ENCODE results near the gene ZNF358.

Gene ZNF358

DNA sequence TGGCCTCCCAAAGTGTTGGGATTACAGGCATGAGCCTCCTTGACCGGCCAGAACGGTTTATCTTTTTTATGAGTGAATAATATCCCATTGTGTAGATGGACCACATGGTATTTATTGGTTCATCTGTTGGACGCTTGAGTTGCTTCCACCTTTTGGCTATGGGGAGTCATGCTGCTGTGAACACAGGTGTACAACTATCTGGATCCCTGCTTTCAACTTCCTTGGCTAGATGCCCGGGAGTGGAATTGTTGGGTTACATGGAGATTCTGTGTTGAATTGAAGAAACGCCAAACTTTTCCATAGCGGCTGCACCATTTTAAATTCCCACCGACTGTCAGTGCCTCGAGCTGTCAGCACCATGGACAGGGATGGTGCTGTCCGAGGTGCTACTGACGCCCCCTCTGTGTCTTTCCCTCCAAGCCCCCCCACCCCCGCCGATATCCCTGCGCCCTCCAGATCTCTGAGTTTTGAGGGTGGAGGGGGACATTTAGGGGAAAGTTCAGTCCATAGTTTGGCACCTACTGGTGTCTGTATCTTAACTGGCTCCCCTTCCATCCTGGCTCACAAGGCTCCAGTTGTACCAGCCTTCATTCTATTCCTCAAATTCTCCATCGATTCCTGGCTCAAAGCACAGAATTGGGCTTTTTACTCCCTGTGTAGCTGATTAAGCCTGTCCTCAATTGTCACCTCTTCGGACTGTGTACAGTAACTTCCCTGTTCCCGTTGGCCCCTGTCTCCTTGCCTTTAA lies 46.9 kb downstream of the ZNF358 start:
- DNase-seq: no peak

DNA sequence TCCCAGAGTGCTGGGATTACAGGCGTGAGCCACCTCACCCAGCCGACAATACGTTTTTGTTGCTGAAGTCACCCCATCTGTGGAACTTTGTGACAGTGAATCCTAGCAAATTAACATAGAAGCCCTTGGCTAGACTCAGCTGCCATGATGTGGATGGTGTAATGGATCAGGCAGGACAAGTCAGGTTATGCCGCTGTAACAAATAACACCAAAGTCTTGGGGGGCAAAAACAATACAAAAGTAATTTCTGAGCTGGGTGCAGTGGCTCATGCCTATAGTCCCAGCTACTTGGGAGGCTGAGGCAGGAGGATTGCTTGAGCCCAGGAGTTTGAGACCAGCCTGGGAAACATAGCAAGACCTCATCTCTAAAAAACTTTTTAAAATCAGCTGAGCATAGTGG lies 49.0 kb downstream of the ZNF358 start:
- no peak for DNase-seq

DNA sequence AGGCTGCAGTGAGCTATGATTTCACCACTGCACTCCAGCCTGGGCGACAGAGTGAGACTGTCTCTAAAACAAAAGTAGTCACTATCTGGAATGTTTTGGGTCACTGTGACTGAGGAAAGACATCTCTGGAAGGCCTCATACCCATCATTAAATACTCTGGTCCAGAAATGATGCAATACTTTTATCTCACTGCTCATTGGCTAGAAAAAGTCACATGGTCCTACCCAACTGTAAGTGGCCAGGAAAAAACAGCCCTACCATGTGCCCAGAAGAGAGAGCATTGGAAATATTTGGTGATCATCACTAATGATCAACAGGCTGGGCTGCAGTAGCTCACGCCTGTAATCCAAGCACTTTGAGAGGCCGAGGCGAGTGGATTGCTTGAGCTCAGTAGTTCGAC lies 49.4 kb downstream of the ZNF358 start:
- DNase-seq: no peak

Measured in COR-L47 (cell line).